GM12878 (cell line): ENCODE data around the gene MLPH. TPM values are rescaled to one million over a fixed set of nuclear protein-coding genes. Genes with fewer than 3 reads are reported as not detected.

Experiments used
- ATAC-seq: fragments of 200-7000 bp; cut with Tn5 transposase; 3 replicates; pipeline ENCODE4 v1.9.1; 2020; ENCODE audit warnings: mild to moderate bottlenecking, moderate library complexity
- BruUV-seq: library from RNA; stranded (reverse); fragments of 400-500 nt; replicated peaks from 2 replicates; lab custom pipeline; 2021; lab: Mats Ljungman, UMichigan
- CTCF ChIA-PET: fragments of 300-600 bp; sonication (Branson Sonifier 250); formaldehyde crosslinking; extraction: SDS; loops from one replicate; lab custom pipeline; 2021; ENCODE audit warnings: inconsistent platforms; lab: Yijun Ruan, JAX
- POLR2A ChIA-PET: fragments of 350-600 bp; formaldehyde crosslinking; extraction: SDS; loops from one replicate; lab custom pipeline; 2021; ENCODE audit warnings: inconsistent platforms; lab: Charles Lee
- RAD21 ChIA-PET: fragments of 300-600 bp; sonication (Branson Sonifier 250); formaldehyde crosslinking; loops from one replicate; lab custom pipeline; 2023; ENCODE audit warnings: antibody characterized with exemption; ENCODE audit not compliant: unreplicated experiment; lab: Charles Lee
- SMC1A ChIA-PET: fragments of 300-600 bp; sonication (Branson Sonifier 250); formaldehyde crosslinking; loops from one replicate; lab custom pipeline; 2023; ENCODE audit not compliant: unreplicated experiment, uncharacterized antibody; lab: Charles Lee
- DNase-seq: peaks from one replicate; pipeline ENCODE4 v3.0.0-alpha.2; 2011; ENCODE audit warnings: low read depth, low spot score
- FAIRE-seq: peaks from 3 replicates; lab custom pipeline; 2011; peaks lifted over from hg19 to GRCh38; lab: Jason Lieb, UNC
- H2AFZ ChIP-seq: 2 replicates; pipeline ENCODE4 v1.6.0; 2011; ENCODE audit warnings: low read depth, low read length, control low read depth; ENCODE audit not compliant: control insufficient read depth
- H3K27ac ChIP-seq: 2 replicates; pipeline ENCODE4 v1.5.1; 2011; ENCODE audit warnings: control low read depth; ENCODE audit not compliant: control insufficient read depth, insufficient read depth
- H3K27me3 ChIP-seq, 2 experiments: replicated peaks in 1 of 2; 2 replicates each; pipeline versions ENCODE4 v1.6.0 to v1.6.1; 2011; ENCODE audit warnings: low read length in 1 of 2; ENCODE audit not compliant: control insufficient read depth in 2 of 2, insufficient read depth in 2 of 2
- H3K36me3 ChIP-seq, 2 experiments: 2 replicates each; pipeline ENCODE4 v1.5.1; 2011; ENCODE audit warnings: low read length in 1 of 2; ENCODE audit not compliant: control insufficient read depth in 2 of 2, insufficient read depth in 2 of 2
- H3K4me1 ChIP-seq: 2 replicates; pipeline ENCODE4 v1.6.1; 2011; ENCODE audit warnings: mild to moderate bottlenecking, low read length, moderate library complexity, mixed read lengths; ENCODE audit not compliant: control insufficient read depth, insufficient read depth
- H3K4me2 ChIP-seq: 2 replicates; pipeline ENCODE4 v1.6.0; 2011; ENCODE audit warnings: control low read depth; ENCODE audit not compliant: control insufficient read depth, insufficient read depth
- H3K4me3 ChIP-seq: fragments of 200-600 bp; sonication (generic); 2 replicates; pipeline ENCODE4 v1.5.1; 2016
- H3K79me2 ChIP-seq: 2 replicates; pipeline ENCODE4 v1.6.0; 2011; ENCODE audit warnings: low read length; ENCODE audit not compliant: control insufficient read depth, insufficient read depth
- H3K9ac ChIP-seq: 2 replicates; pipeline ENCODE4 v1.8.0; 2011; ENCODE audit warnings: low read length, control low read depth, mixed read lengths; ENCODE audit not compliant: control insufficient read depth, insufficient read depth
- H3K9me3 ChIP-seq: replicated peaks from 3 replicates; pipeline ENCODE4 v1.5.1; 2011; ENCODE audit warnings: mild to moderate bottlenecking, low read length; ENCODE audit not compliant: control insufficient read depth, insufficient read depth
- H4K20me1 ChIP-seq: 2 replicates; pipeline ENCODE4 v1.6.0; 2011; ENCODE audit not compliant: control insufficient read depth, insufficient read depth
- CTCF ChIP-seq, 3 experiments: IDR thresholded peaks in 2 of 3; conservative IDR thresholded peaks in 1 of 3; 2 replicates each; pipeline ENCODE4 v1.5.1; 2011; ENCODE audit warnings: low read depth in 3 of 3, low read length in 3 of 3, mild to moderate bottlenecking in 3 of 3, control low read depth in 2 of 3, moderate library complexity in 2 of 3, inconsistent platforms in 1 of 3, mixed read lengths in 1 of 3; ENCODE audit not compliant: control insufficient read depth in 2 of 3, insufficient read depth in 1 of 3; ENCODE audit errors: extremely low read depth in 1 of 3
- E4F1 ChIP-seq: fragments of 450-650 bp; IDR thresholded peaks from 2 replicates; pipeline ENCODE4 v1.6.1; 2018; ENCODE audit warnings: borderline replicate concordance, mild to moderate bottlenecking; ENCODE audit not compliant: partially characterized antibody
- GATAD2B ChIP-seq: fragments of 450-650 bp; conservative IDR thresholded peaks from 2 replicates; pipeline ENCODE4 v1.6.1; 2017; ENCODE audit warnings: low read depth, mild to moderate bottlenecking, moderate library complexity
- KLF5 ChIP-seq: fragments of 450-650 bp; IDR thresholded peaks from 2 replicates; pipeline ENCODE4 v1.6.1; 2014; ENCODE audit warnings: mild to moderate bottlenecking; ENCODE audit not compliant: partially characterized antibody
- MYC ChIP-seq: IDR thresholded peaks from 2 replicates; pipeline ENCODE4 v1.6.1; 2011; ENCODE audit warnings: mild to moderate bottlenecking, low read length, moderate library complexity, inconsistent platforms; ENCODE audit not compliant: insufficient read depth, insufficient replicate concordance, insufficient read length, severe bottlenecking
- NFYA ChIP-seq: IDR thresholded peaks from 2 replicates; pipeline ENCODE4 v1.6.1; 2011; ENCODE audit warnings: low read depth, mild to moderate bottlenecking, low read length, improper control_type of control experiment, borderline replicate concordance
- RAD21 ChIP-seq: IDR thresholded peaks from 2 replicates; pipeline ENCODE4 v1.6.1; 2011; ENCODE audit warnings: mild to moderate bottlenecking, low read depth, low read length, moderate library complexity; ENCODE audit not compliant: insufficient read depth
- RELA ChIP-seq: fragments of 450-650 bp; IDR thresholded peaks from 2 replicates; pipeline ENCODE4 v1.8.0; 2014; ENCODE audit warnings: borderline replicate concordance; ENCODE audit not compliant: partially characterized antibody
- RUNX3 ChIP-seq: IDR thresholded peaks from 2 replicates; pipeline ENCODE4 v1.6.1; 2012; ENCODE audit warnings: low read length, inconsistent platforms
- SMC3 ChIP-seq: IDR thresholded peaks from 2 replicates; pipeline ENCODE4 v1.6.1; 2011; ENCODE audit warnings: low read length, improper control_type of control experiment, borderline replicate concordance
- TARDBP ChIP-seq: IDR thresholded peaks from 2 replicates; pipeline ENCODE4 v1.6.1; 2016; ENCODE audit warnings: borderline replicate concordance
- ZZZ3 ChIP-seq: IDR thresholded peaks from 2 replicates; pipeline ENCODE4 v1.6.1; 2011; ENCODE audit warnings: low read depth; ENCODE audit not compliant: control insufficient read depth, insufficient read length
- WGBS: methylation state at CpG from one replicate; pipeline ENCODE4 v1.1.6; 2016; ENCODE audit warnings: low lambda C conversion rate; ENCODE audit not compliant: insufficient replicate concordance, insufficient coverage; ENCODE audit errors: missing lambda C conversion rate; 5-methylcytosine and 5-hydroxymethylcytosine counted together
- in situ Hi-C: fragments of 300-500 bp; cut with MboI; formaldehyde crosslinking; loops from 9 replicates; pipeline ENCODE4 v1.14.3; 2018; ENCODE audit warnings: mixed read lengths
- intact Hi-C: fragments of 100-400 bp; cut with micrococcal nuclease; formaldehyde crosslinking; loops from one replicate; pipeline ENCODE4 v1.14.2; 2022; ENCODE audit not compliant: unreplicated experiment
- polyA plus RNA-seq, 11 experiments: library from polyadenylated mRNA; depleted of rRNA in 4 of 11; unstranded in 6 of 11; stranded (reverse) in 5 of 11; fragments of >200 nt; fragmentation: Nextera tagmentation in 4 of 11; fragmentation: Illumina TruSeq in 1 of 11; extraction: Ambion mirVana in 4 of 11; extraction: Trizol in 1 of 11; gene quantifications; 1 replicate in 1 of 11; 2 replicates in 10 of 11; pipeline versions ENCODE4 v1.2.1 to v1.2.3, GENCODE V29; 2011 to 2016; ENCODE audit warnings: inconsistent platforms in 2 of 11, missing spikeins in 2 of 11, low read depth in 1 of 11
- total RNA-seq, 4 experiments: library from RNA; depleted of rRNA in 3 of 4; stranded (reverse); fragments of >200 nt in 3 of 4; fragmentation: Illumina TruSeq in 1 of 4; extraction: Trizol in 1 of 4; gene quantifications; 2 replicates each; pipeline versions ENCODE4 v1.2.1 to v1.2.3, GENCODE V29; 2013 to 2021

MLPH gene
- total and polyA plus RNA-seq, 10 of the 15 experiments (the other 5 are each of a cell fraction or from before 2014, with no cell fraction given), result 0.16 to 0.85 TPM; not detected in 8

GRCh38 chr2:237581751-237582746, 95.0 kb downstream of the MLPH start:
- H3K4me2 ChIP-seq, result no peak overlapping the region
- SMC1A ChIA-PET, result interaction anchor here (0.6 to 2.4 kb wide), 12 partner anchors 10 to 1974 kb away, joined by 3 to 11 read pairs (median 4); no protein-coding TSS in a partner anchor
- TF ChIP-seq ZZZ3 (no peak), NFYA (no peak), GATAD2B (no peak), MYC (no peak), E4F1 (no peak), SMC3 (peak; percentile 59; the same call in 1 of the 2 replicates), CTCF (IDR thresholded peaks at IDR 0.05 in 2 of 3, conservative IDR thresholded peaks at IDR 0.05 in 1 of 3; ENCODE audit: control insufficient read depth in 2 of 3, extremely low read depth in 1 of 3, insufficient read depth in 1 of 3, low read depth in 3 of 3, low read length in 3 of 3) (peak; percentile 38 to 73 (median 53); a peak in 5 of 6 replicates), KLF5 (no peak), RELA (no peak), RUNX3 (peak; percentile 42; the same call in 1 of the 2 replicates), RAD21 (peak; percentile 72), TARDBP (no peak)
- in situ Hi-C loops, result loop anchor here (10.0 kb wide), 1 partner anchor 163 kb away; no protein-coding TSS in a partner anchor
- FAIRE-seq (no peak), ATAC-seq (peak; percentile 90), DNase-seq (peak; percentile 35)
- H3K4me1 ChIP-seq, result no peaks in the 10 kb centered on the region
- no peaks in the 10 kb centered on the region for H3K36me3 ChIP-seq
- H3K4me3 ChIP-seq, result no peak overlapping the region
- CTCF ChIA-PET, result interaction anchor here (0.5 to 4.7 kb wide), 20 partner anchors 9 to 449 kb away, joined by 3 to 37 read pairs (median 3); no protein-coding TSS in a partner anchor
- H3K27me3 ChIP-seq, result no peaks in the 10 kb centered on the region; a peak in 1 of 4 replicates
- 37% methylated on average over 25 of the region's 25 CpGs for WGBS
- no peaks in the 10 kb centered on the region for H3K9me3 ChIP-seq
- RAD21 ChIA-PET, result interaction anchor here (0.7 to 2.4 kb wide), 10 partner anchors 10 to 276 kb away, joined by 3 to 18 read pairs (median 4); no protein-coding TSS in a partner anchor
- H3K79me2 ChIP-seq, result no peaks in the 10 kb centered on the region
- intact Hi-C loops, result loop anchor here (1.0 kb wide), 2 partner anchors 163 to 192 kb away; no protein-coding TSS in a partner anchor
- no peak overlapping the region; the same call in none of the 2 replicates for H2AFZ ChIP-seq
- H4K20me1 ChIP-seq, result no peaks in the 10 kb centered on the region
- no peak overlapping the region for H3K27ac ChIP-seq
- BruUV-seq, result no TSS peak
- H3K9ac ChIP-seq, result no peak overlapping the region
- POLR2A ChIA-PET, result no interaction called here
